IMR-90 (cell line): Measurements from ENCODE around the gene ZBP1. TPM values are rescaled to one million over a fixed set of nuclear protein-coding genes. Genes with fewer than 3 reads are reported as not detected.

ENCODE experiments used
- ATAC-seq: fragments of 200-7000 bp; cut with Tn5 transposase; 2 replicates; pipeline ENCODE4 v1.9.1; 2020; ENCODE audit warnings: low read depth, mild to moderate bottlenecking, moderate library complexity
- BruUV-seq: library from RNA; stranded (reverse); fragments of 400-500 nt; replicated peaks from 2 replicates; lab custom pipeline; 2021; lab: Mats Ljungman, UMichigan
- CTCF ChIA-PET: fragments of 300-600 bp; formaldehyde crosslinking; extraction: SDS; loops from one replicate; lab custom pipeline; 2021; ENCODE audit warnings: antibody characterized with exemption; lab: Yijun Ruan, JAX
- POLR2A ChIA-PET: fragments of 300-600 bp; sonication (Branson Sonifier 250); formaldehyde crosslinking; loops from one replicate; lab custom pipeline; 2022; ENCODE audit warnings: antibody characterized with exemption; ENCODE audit not compliant: unreplicated experiment; lab: Charles Lee
- DNase-seq: peaks from one replicate; pipeline ENCODE4 v3.0.0; 2013
- H2AFZ ChIP-seq: replicated peaks from 2 replicates; pipeline ENCODE3; 2013; ENCODE audit warnings: low read length, mild to moderate bottlenecking; ENCODE audit not compliant: poor library complexity
- H2AK5ac ChIP-seq: 2 replicates; pipeline ENCODE4 v1.6.1; 2013; ENCODE audit warnings: low read depth, low read length, inconsistent platforms
- H2AK9ac ChIP-seq: replicated peaks from 2 replicates; pipeline ENCODE3; 2013; ENCODE audit warnings: mild to moderate bottlenecking, low read depth, low read length, moderate library complexity; ENCODE audit not compliant: poor library complexity
- H2BK120ac ChIP-seq: 2 replicates; pipeline ENCODE4 v1.6.1; 2013; ENCODE audit warnings: low read depth, low read length, inconsistent platforms
- H2BK15ac ChIP-seq: 3 replicates; pipeline ENCODE4 v1.6.1; 2013; ENCODE audit warnings: low read depth, low read length, inconsistent platforms
- H2BK20ac ChIP-seq: 2 replicates; pipeline ENCODE4 v1.6.1; 2013; ENCODE audit warnings: low read depth, mild to moderate bottlenecking, inconsistent platforms, low read length, moderate library complexity
- H2BK5ac ChIP-seq: 2 replicates; pipeline ENCODE4 v1.6.1; 2013; ENCODE audit warnings: mild to moderate bottlenecking, low read depth, low read length, inconsistent platforms; ENCODE audit not compliant: poor library complexity, severe bottlenecking
- H3K14ac ChIP-seq: replicated peaks from 2 replicates; pipeline ENCODE4 v1.6.1; 2013; ENCODE audit warnings: low read depth, low read length, inconsistent platforms
- H3K18ac ChIP-seq: 2 replicates; pipeline ENCODE4 v1.6.1; 2013; ENCODE audit warnings: low read depth, low read length, control low read depth
- H3K23ac ChIP-seq: 2 replicates; pipeline ENCODE4 v1.6.1; 2013; ENCODE audit warnings: low read depth, low read length, inconsistent platforms
- H3K27ac ChIP-seq: 2 replicates; pipeline ENCODE4 v1.5.1; 2013; ENCODE audit warnings: mild to moderate bottlenecking, control low read depth, low read length; ENCODE audit not compliant: insufficient read depth
- H3K27me3 ChIP-seq: 2 replicates; pipeline ENCODE4 v1.6.1; 2013; ENCODE audit warnings: low read length; ENCODE audit not compliant: control insufficient read depth, insufficient read depth
- H3K36me3 ChIP-seq: 2 replicates; pipeline ENCODE4 v1.6.1; 2013; ENCODE audit warnings: low read length, mixed read lengths; ENCODE audit not compliant: control insufficient read depth, insufficient read depth
- H3K4ac ChIP-seq: 2 replicates; pipeline ENCODE4 v1.6.1; 2013; ENCODE audit warnings: low read depth, low read length, inconsistent platforms
- H3K4me1 ChIP-seq: 2 replicates; pipeline ENCODE4 v1.6.1; 2013; ENCODE audit warnings: low read length, mixed read lengths; ENCODE audit not compliant: control insufficient read depth, insufficient read depth
- H3K4me2 ChIP-seq: 2 replicates; pipeline ENCODE4 v1.6.1; 2013; ENCODE audit warnings: low read depth, mild to moderate bottlenecking, control low read depth, low read length, moderate library complexity
- H3K4me3 ChIP-seq: 2 replicates; pipeline ENCODE4 v1.5.1; 2013; ENCODE audit warnings: low read depth, mild to moderate bottlenecking, control low read depth, low read length, moderate library complexity; ENCODE audit not compliant: insufficient read depth
- H3K56ac ChIP-seq: 2 replicates; pipeline ENCODE4 v1.6.1; 2013; ENCODE audit warnings: low read length, inconsistent platforms; ENCODE audit not compliant: insufficient read depth; ENCODE audit errors: extremely low read depth
- H3K79me1 ChIP-seq, 2 experiments: 2 replicates each; pipeline ENCODE4 v1.6.1; 2013; ENCODE audit warnings: low read length in 2 of 2, inconsistent platforms in 1 of 2, low read depth in 1 of 2
- H3K9ac ChIP-seq: 2 replicates; pipeline ENCODE4 v1.6.1; 2013; ENCODE audit warnings: low read depth, low read length, control low read depth
- H3K9me1 ChIP-seq: 2 replicates; pipeline ENCODE4 v1.6.1; 2013; ENCODE audit warnings: low read length, inconsistent platforms; ENCODE audit not compliant: insufficient read depth
- H3K9me3 ChIP-seq: 2 replicates; pipeline ENCODE4 v1.6.1; 2013; ENCODE audit warnings: low read length; ENCODE audit not compliant: control insufficient read depth, insufficient read depth
- H4K20me1 ChIP-seq: 2 replicates; pipeline ENCODE4 v1.6.1; 2013; ENCODE audit warnings: low read length, inconsistent platforms; ENCODE audit not compliant: insufficient read depth
- H4K5ac ChIP-seq: 2 replicates; pipeline ENCODE4 v1.6.1; 2013; ENCODE audit warnings: mild to moderate bottlenecking, low read depth, low read length, control low read depth
- H4K8ac ChIP-seq, 2 experiments: 2 replicates each; pipeline ENCODE4 v1.6.1; 2013; ENCODE audit warnings: low read depth in 2 of 2, low read length in 2 of 2, control low read depth in 1 of 2, inconsistent platforms in 1 of 2
- H4K91ac ChIP-seq: 2 replicates; pipeline ENCODE4 v1.6.1; 2013; ENCODE audit warnings: low read depth, low read length, inconsistent platforms; ENCODE audit not compliant: insufficient read depth
- MXI1 ChIP-seq: IDR thresholded peaks from 2 replicates; pipeline ENCODE4 v1.6.1; 2012; ENCODE audit warnings: low read depth, mild to moderate bottlenecking, low read length, moderate library complexity, borderline replicate concordance
- RFX5 ChIP-seq: IDR thresholded peaks from 2 replicates; pipeline ENCODE4 v1.8.0; 2012; ENCODE audit warnings: low read depth, mild to moderate bottlenecking, low read length, moderate library complexity
- WGBS, 2 experiments: methylation state at CpG; one replicate each; pipeline versions ENCODE4 v1.1.5 to v1.1.7; 2013; ENCODE audit warnings: missing lambda C conversion rate in 2 of 2; ENCODE audit not compliant: insufficient read length in 1 of 2; ENCODE audit errors: extremely low coverage in 2 of 2; 5-methylcytosine and 5-hydroxymethylcytosine counted together
- dilution Hi-C: fragments of 300-500 bp; cut with HindIII; formaldehyde crosslinking; loops from one replicate; pipeline ENCODE4 v1.14.3; 2018; ENCODE audit warnings: low sequenced_read_pairs; ENCODE audit not compliant: unreplicated experiment
- in situ Hi-C: fragments of 300-500 bp; cut with MboI; formaldehyde crosslinking; loops from 3 replicates; pipeline ENCODE4 v1.14.3; 2019; ENCODE audit warnings: low sequenced_read_pairs, inconsistent platforms, mixed read lengths
- intact Hi-C: fragments of 100-400 bp; cut with micrococcal nuclease; formaldehyde crosslinking; loops from 2 replicates; pipeline ENCODE4 v1.10.0; 2022
- polyA plus RNA-seq, 3 experiments: library from polyadenylated mRNA; depleted of rRNA; stranded (reverse); fragments of >200 nt; gene quantifications; 2 replicates each; pipeline ENCODE4 v1.2.3, GENCODE V29; 2012; ENCODE audit warnings: low replicate concordance in 1 of 3
- total RNA-seq: library from RNA; depleted of rRNA; stranded (reverse); fragments of >200 nt; gene quantifications from 2 replicates; pipeline ENCODE4 v1.2.3, GENCODE V29; 2012

ZBP1 gene
- total and polyA plus RNA-seq, 2 of the 4 experiments (the other 2 are of a cell fraction) = not detected

DNA sequence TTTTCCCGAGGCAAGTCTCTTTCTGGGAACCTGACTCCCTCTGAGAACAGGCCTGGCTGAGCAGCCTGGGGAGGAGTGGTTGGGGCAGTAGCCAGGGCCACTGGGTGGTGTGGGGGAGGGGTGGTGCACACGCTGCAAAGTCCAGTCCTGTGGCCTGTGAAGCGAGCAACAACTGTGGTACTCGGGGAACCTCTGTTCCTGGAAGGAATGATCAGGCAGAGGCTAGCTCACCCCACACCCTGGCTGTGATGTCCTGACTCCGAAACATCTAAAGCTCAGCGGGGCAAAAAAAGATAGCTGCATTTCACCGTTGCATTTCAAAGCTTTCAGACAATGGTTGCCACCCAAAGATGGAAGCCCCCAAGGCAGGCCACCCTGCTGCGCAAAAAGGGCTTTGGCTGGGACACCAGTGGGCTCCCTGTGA, 33.8 kb downstream of the ZBP1 start:
- in situ Hi-C loops = no loop called here
- POLR2A ChIA-PET = no interaction called here

More for the DNA sequence above, 33.8 kb downstream of the ZBP1 start:
- H2AK5ac ChIP-seq = no peak overlapping the region
- no peak overlapping the region for H4K5ac ChIP-seq
- H3K56ac ChIP-seq = no peak overlapping the region
- no peak overlapping the region for H3K4me3 ChIP-seq
- no peak overlapping the region for H4K91ac ChIP-seq
- no peak overlapping the region for H3K18ac ChIP-seq
- peaks cover 11% of the 10 kb centered on the region for H3K4me1 ChIP-seq
- dilution Hi-C loops = no loop called here
- H3K27ac ChIP-seq = no peak overlapping the region
- no peak overlapping the region for H3K14ac ChIP-seq
- no peak overlapping the region for H2BK120ac ChIP-seq
- 67% methylated on average over 2 of the region's 8 CpGs; no CpG with 5 or more reads in 1 of the 2 experiments for WGBS, 2 experiments
- H3K9ac ChIP-seq = no peak overlapping the region
- H3K27me3 ChIP-seq = peaks cover 12% of the 10 kb centered on the region
- no peaks in the 10 kb centered on the region; the same call in 1 of the 2 replicates for H3K9me1 ChIP-seq
- H3K9me3 ChIP-seq = peaks cover 5% of the 10 kb centered on the region
- no peak overlapping the region for H3K23ac ChIP-seq
- no peak overlapping the region for H2BK15ac ChIP-seq
- H2AK9ac ChIP-seq = no peak overlapping the region
- H3K4ac ChIP-seq = no peak overlapping the region
- no peak overlapping the region for H2BK20ac ChIP-seq
- no peaks in the 10 kb centered on the region for H3K79me1 ChIP-seq
- intact Hi-C loops = no loop called here
- ATAC-seq (no peak), DNase-seq (no peak)
- TF ChIP-seq MXI1 (no peak), RFX5 (no peak)
- H2AFZ ChIP-seq = no peak overlapping the region
- CTCF ChIA-PET = no interaction called here
- no TSS peak for BruUV-seq
- H4K20me1 ChIP-seq = no peaks in the 10 kb centered on the region
- no peaks in the 10 kb centered on the region for H3K36me3 ChIP-seq
- H3K4me2 ChIP-seq = no peak overlapping the region
- no peak overlapping the region for H4K8ac ChIP-seq
- H2BK5ac ChIP-seq = no peak overlapping the region
